Vagina (tissue), 2 donors: Measurements from ENCODE around the gene GOLT1B.

ENCODE experiments used
- POLR2A ChIP-seq, 2 donors: fragments of 450-650 bp; IDR thresholded peaks; one replicate each; pipeline ENCODE4 v1.6.1; 2017; ENCODE audit warnings: antibody characterized with exemption in 2 of 2, mild to moderate bottlenecking in 2 of 2, moderate library complexity in 2 of 2
- TF ChIP-seq, protein P1 (sequence below), 3 experiments: fragments of 450-650 bp in 2 of 3; fragments of 200-600 bp in 1 of 3; sonication (generic) in 1 of 3; IDR thresholded peaks; one replicate each; pipeline ENCODE4 v1.5.1; 2017 to 2019; ENCODE audit warnings: antibody characterized with exemption in 3 of 3, mild to moderate bottlenecking in 2 of 3, moderate library complexity in 2 of 3

- TF ChIP-seq, protein P1, sequence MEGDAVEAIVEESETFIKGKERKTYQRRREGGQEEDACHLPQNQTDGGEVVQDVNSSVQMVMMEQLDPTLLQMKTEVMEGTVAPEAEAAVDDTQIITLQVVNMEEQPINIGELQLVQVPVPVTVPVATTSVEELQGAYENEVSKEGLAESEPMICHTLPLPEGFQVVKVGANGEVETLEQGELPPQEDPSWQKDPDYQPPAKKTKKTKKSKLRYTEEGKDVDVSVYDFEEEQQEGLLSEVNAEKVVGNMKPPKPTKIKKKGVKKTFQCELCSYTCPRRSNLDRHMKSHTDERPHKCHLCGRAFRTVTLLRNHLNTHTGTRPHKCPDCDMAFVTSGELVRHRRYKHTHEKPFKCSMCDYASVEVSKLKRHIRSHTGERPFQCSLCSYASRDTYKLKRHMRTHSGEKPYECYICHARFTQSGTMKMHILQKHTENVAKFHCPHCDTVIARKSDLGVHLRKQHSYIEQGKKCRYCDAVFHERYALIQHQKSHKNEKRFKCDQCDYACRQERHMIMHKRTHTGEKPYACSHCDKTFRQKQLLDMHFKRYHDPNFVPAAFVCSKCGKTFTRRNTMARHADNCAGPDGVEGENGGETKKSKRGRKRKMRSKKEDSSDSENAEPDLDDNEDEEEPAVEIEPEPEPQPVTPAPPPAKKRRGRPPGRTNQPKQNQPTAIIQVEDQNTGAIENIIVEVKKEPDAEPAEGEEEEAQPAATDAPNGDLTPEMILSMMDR (IDR thresholded peaks at IDR 0.05), result no peak
- TF ChIP-seq POLR2A (IDR thresholded peaks at IDR 0.05), result no peak
Observed at GRCh38 chr12:21551841-21552465, 50.4 kb downstream of the GOLT1B start.
